HG02678 (cell line): ENCODE data around the gene SUDS3.
"Not testable (repeated sequence)": the region's sequence is repeated elsewhere in the genome, so short reads cannot be mapped to it uniquely, and the experiment has no call there.

Experiments
- ATAC-seq: cut with Tn5 transposase; IDR thresholded peaks from one replicate; pipeline ENCODE4 v1.9.1; 2021; ENCODE audit warnings: mild to moderate bottlenecking, moderate library complexity; ENCODE audit not compliant: unreplicated experiment

SUDS3 gene

DNA sequence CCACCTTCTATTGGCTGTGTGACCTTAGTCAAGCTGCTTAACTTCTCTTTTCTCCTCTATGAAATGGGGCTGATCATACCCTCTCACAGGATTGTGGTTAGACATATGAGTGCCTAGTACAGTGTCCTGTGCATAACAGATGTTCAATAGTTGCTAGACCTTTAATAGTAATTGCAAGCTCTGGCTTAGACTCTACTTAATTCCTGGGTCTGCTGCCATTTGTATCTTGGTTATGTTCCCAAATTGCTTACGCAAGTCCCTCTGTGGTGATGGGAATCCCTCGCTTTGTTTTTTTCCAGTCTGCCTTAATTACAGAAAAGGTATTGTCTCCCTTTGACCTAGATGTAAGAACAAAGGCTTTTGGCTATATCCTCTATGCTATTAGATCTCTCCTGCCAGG, 15.1 kb downstream of the SUDS3 start:
- ATAC-seq, result no peak

DNA sequence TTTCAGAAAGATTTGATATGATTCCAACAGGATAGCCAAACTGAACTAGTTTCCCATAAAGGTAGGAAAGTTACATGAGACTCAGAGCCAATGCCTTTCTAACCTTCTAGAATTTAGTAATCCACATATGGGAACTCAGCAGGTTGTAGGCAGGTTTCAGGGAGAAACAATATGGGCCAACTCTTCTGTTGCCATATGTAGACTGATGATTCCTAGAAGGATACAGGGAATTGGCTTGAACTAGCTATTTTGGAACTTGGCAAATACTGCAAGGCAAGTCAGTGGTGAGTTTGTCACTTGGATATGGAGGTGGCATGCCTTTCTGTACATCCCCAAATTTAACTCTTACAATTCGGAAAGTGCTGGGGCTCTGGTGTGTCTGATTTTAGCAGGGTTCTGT, 15.5 kb downstream of the SUDS3 start:
- ATAC-seq, result no peak

GRCh38 chr12:118397708-118398440, 21.5 kb downstream of the SUDS3 start:
- ATAC-seq, result no peak

DNA sequence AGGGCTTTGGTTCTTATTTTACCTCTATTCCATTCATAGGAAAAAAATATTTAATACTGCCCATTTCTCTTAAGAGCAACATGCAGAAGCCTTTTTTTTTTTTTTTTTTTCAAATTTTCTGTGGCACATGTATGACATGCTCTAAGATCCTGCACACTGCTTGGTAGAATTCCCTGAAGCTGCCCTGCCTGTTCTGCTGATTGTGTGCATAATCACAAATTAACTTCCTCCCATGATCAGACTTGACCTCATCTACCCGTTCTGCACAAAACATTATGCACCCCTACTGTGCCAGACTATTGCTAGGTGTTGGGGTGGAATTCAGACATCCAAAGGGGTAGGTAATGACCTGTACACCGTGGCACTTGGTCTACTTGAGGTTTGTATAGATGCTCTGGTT, 22.2 kb downstream of the SUDS3 start:
- ATAC-seq, result no peak

DNA sequence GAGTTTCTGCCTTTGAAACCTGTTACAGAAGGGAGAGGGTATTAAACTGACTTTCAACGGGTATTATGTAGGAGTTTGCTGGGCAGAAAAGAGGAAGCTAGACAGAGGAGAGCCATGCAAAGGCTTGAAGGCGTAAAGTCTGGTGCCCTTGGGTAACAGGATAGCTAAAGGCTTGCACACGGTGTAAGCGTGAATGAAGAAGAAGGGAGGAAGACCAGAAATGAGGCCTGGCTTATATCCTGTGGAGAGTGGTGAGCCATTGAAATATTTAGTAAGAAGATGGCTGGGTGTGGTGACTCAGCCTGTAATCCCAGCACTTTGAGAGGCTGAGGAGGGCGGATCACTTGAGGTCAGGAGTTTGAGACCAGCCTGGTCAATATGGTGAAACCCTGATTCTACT, 22.6 kb downstream of the SUDS3 start:
- no peak for ATAC-seq

- no peak for ATAC-seq
Measured at GRCh38 chr12:118402251-118402650, 25.9 kb downstream of the SUDS3 start.

GRCh38 chr12:118404876-118405521, 28.6 kb downstream of the SUDS3 start:
- ATAC-seq, result no peak

GRCh38 chr12:118408241-118408640, 31.9 kb downstream of the SUDS3 start:
- ATAC-seq, result not testable (repeated sequence)

DNA sequence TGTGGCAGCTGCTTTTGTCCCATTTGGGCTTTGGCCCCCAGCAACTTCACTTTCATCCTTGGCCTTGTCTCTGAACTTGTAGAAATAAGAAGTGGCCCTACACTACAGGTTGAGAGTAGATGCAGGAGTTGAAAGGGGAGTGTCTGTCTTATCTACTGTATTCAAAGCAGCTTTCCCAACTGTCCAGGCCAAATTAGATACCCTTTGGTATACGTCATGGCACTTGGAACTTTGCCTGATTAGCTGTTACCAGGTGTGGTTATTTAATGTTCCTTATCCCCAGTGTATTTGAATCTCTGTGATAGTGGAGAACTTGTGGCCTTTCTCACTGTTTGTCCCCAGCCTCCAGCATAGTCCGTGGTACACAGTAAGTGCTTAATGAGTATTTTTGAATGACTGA, 33.5 kb downstream of the SUDS3 start:
- no peak for ATAC-seq

DNA sequence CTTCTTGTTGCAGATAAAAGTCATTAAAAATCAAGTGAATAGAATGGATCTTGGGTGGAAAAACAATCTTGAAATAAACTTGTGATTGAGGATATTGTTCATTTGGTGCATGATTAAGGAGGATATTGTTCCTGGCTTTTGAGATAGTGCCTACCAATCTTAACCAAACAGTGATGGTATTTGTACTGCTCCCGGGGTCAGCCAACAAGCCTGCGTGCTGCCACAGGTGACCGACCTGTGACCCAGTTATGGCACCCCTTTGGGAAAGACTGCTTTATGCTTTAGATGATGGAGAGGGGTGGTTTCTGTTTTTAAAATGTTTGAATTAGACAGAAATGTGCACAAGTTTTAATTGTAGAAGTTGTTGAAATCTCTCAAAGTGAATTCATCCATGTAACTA, 41.6 kb downstream of the SUDS3 start:
- no peak for ATAC-seq

DNA sequence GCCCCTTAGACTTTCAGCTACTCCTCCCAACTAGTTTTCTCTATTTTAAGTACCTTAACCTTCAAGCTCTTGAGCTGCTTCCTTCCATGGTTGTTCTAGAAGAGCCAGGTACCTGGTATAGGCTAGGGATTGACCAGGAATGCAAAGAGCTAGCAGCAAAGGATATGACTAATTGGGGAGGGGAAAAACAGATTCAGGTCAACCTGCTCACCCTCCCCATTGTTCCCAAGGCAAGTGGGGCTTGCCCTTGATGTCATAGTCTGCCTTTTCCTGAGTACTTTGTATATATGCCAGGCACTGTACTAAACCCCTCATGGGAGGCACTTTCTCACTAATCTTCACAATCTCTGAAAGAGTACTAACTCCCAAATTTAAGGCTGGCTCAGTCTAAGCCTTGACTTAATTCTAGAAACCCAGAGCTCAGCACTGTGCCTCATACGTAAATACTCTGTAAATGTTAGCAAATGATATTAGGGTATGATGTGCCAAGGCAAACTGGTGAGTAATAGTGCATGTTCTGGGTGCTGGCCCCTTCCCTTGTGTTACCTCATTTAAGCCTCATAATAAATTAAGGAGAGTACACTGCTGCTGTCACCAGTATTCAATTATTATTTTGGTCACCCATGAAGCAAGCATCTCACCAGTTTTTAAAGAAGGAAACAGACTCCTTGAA, 42.2 kb downstream of the SUDS3 start:
- no peak for ATAC-seq

- no peak for ATAC-seq
Measured at GRCh38 chr12:118420673-118421072, 44.3 kb downstream of the SUDS3 start.

GRCh38 chr12:118424884-118425283, 48.5 kb downstream of the SUDS3 start:
- ATAC-seq, result no peak

DNA sequence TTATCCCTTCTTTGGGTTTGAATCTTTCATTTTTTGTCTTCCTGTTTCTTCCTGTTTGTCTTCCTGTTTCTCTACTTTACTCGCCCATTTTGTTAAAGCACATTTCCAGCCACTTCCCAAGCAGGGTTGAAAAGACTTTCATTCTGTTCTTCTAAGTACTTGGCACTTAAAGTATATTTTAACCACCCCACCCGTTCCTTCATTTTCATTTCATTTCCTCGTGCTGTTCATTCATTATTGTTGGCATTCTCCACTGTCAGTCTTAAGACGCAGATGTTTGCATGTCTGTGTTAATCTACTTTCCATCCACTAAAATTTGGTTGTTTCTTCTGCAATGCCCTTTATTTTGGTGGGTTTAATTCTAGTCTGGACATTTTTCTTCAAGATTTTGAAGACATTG, 49.0 kb downstream of the SUDS3 start:
- no peak for ATAC-seq

- no peak for ATAC-seq
Measured at GRCh38 chr12:118427819-118428218, 51.5 kb downstream of the SUDS3 start.

DNA sequence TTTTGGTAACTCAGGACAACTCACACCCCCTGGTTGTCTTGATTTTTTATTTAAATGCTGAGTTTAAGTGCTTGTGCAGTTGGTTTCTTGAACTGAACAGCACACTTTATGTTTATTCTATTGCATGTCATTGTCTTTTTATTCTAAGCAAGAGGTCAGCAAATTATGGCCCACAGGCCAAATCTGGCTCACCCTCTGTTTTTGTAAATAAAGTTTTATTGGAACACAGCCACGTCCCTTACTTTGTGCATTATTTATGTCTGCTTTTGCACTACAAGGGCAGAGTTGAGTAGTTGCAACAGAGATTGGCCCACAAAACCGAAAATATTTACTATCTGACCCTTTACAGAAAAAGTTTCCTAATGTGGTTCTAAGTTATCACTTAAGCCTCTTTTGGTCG, 52.3 kb downstream of the SUDS3 start:
- ATAC-seq, result no peak

GRCh38 chr12:118429688-118430383, 53.5 kb downstream of the SUDS3 start:
- ATAC-seq, result no peak

GRCh38 chr12:118430516-118430915, 54.2 kb downstream of the SUDS3 start:
- ATAC-seq, result no peak

DNA sequence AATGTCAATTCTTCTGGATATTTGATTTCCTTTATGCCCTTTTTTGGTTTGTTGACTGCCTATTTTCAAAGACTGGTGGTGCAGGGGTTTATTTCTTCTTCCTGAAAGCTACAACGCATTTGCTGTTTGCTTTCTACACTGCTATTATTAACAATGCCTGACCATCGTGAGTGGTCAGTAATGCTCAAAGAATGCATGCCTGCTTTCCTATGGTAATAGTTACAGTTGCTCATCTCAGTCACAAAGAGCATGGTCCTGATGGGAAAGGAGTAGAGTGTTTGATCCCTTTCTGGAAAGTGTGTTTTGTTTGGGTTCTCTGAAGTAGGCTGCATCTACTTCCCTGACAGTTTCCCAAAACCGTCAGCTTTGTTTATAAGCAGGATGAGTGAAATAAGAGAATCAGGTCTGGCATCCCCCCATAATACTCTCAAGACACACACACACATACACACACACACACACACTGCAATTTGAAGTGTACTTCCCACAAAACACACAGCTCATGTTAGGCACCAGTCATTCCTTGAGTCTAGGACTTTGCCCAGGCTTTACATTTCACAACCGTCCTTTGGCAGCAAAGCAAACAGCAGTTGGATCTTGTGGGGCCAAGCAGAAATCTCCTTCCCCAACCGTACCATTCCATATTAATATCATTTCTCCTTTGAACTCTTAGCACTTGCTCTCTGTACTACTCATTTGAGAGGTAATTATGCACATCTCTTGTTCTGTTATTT, 56.6 kb downstream of the SUDS3 start:
- ATAC-seq, result no peak

GRCh38 chr12:118436002-118436730, 59.8 kb downstream of the SUDS3 start:
- ATAC-seq, result no peak
